Measurements from ENCODE around the gene TANC2.

- TF ChIP-seq CTCF (IDR thresholded peaks at IDR 0.05): no peak
- no peak for TF ChIP-seq POLR2A (IDR thresholded peaks at IDR 0.05)
These were observed 42.5 kb upstream of the TANC2 start for GRCh38 chr17:62923258-62924150.
